SK-N-SH treated with all-trans-retinoic acid at 6 μM for 48 hours (cell line): Measurements from ENCODE around the gene TCERG1.

ENCODE experiments used
- ATAC-seq: fragments of 200-7000 bp; cut with Tn5 transposase; 3 replicates; pipeline ENCODE4 v1.9.1; 2020; ENCODE audit warnings: mild to moderate bottlenecking, moderate library complexity
- ARNTL ChIP-seq: fragments of 450-650 bp; formaldehyde crosslinking; IDR thresholded peaks from 2 replicates; pipeline ENCODE4 v1.5.0; 2020; ENCODE audit warnings: low read depth, mild to moderate bottlenecking, moderate library complexity, borderline replicate concordance
- BACH2 ChIP-seq: fragments of 250-450 bp; sonication (Bioruptor Pico); IDR thresholded peaks from 2 replicates; pipeline ENCODE4 v1.9.0; 2021; ENCODE audit warnings: mild to moderate bottlenecking, borderline replicate concordance
- CSDC2 ChIP-seq: fragments of 250-450 bp; sonication (Bioruptor Pico); IDR thresholded peaks from 2 replicates; pipeline ENCODE4 v1.5.0; 2020; ENCODE audit warnings: mild to moderate bottlenecking, moderate library complexity
- ESRRG ChIP-seq: fragments of 250-450 bp; sonication (Bioruptor Pico); IDR thresholded peaks from 2 replicates; pipeline ENCODE4 v1.6.1; 2021; ENCODE audit warnings: mild to moderate bottlenecking
- GLIS3 ChIP-seq: fragments of 250-450 bp; sonication (Bioruptor Pico); IDR thresholded peaks from 2 replicates; pipeline ENCODE4 v1.5.0; 2020; ENCODE audit warnings: mild to moderate bottlenecking, moderate library complexity
- ISL1 ChIP-seq: fragments of 250-450 bp; sonication (Bioruptor Pico); IDR thresholded peaks from 2 replicates; pipeline ENCODE4 v2.1.2; 2022; ENCODE audit warnings: mild to moderate bottlenecking, moderate library complexity
- RARB ChIP-seq: fragments of 250-450 bp; sonication (Bioruptor Pico); IDR thresholded peaks from 2 replicates; pipeline ENCODE4 v1.8.0; 2021; ENCODE audit warnings: mild to moderate bottlenecking, moderate library complexity
- SNAI2 ChIP-seq: fragments of 250-450 bp; sonication (Bioruptor Pico); IDR thresholded peaks from 2 replicates; pipeline ENCODE4 v1.5.0; 2020; ENCODE audit warnings: mild to moderate bottlenecking, moderate library complexity
- TCF4 ChIP-seq: fragments of 250-450 bp; sonication (Bioruptor Pico); IDR thresholded peaks from 2 replicates; pipeline ENCODE4 v1.8.0; 2021; ENCODE audit warnings: mild to moderate bottlenecking, moderate library complexity, borderline replicate concordance
- ZC3H10 ChIP-seq: fragments of 250-450 bp; sonication (Bioruptor Pico); IDR thresholded peaks from 2 replicates; pipeline ENCODE4 v1.5.1; 2021; ENCODE audit warnings: mild to moderate bottlenecking, moderate library complexity
- ZFP3 ChIP-seq: fragments of 250-450 bp; sonication (Bioruptor Pico); IDR thresholded peaks from 2 replicates; pipeline ENCODE4 v1.5.0; 2020; ENCODE audit warnings: mild to moderate bottlenecking, moderate library complexity
- ZFP30 ChIP-seq: fragments of 450-650 bp; formaldehyde crosslinking; IDR thresholded peaks from 2 replicates; pipeline ENCODE4 v1.5.0; 2022; ENCODE audit warnings: mild to moderate bottlenecking, moderate library complexity
- ZNF565 ChIP-seq: fragments of 450-650 bp; formaldehyde crosslinking; conservative IDR thresholded peaks from 2 replicates; pipeline ENCODE4 v1.5.0; 2020; ENCODE audit warnings: low read depth, mild to moderate bottlenecking, moderate library complexity
- ZNF70 ChIP-seq: fragments of 450-650 bp; formaldehyde crosslinking; IDR thresholded peaks from 2 replicates; pipeline ENCODE4 v1.5.0; 2020; ENCODE audit warnings: mild to moderate bottlenecking, moderate library complexity
- ZNF8 ChIP-seq: fragments of 450-650 bp; formaldehyde crosslinking; IDR thresholded peaks from 2 replicates; pipeline ENCODE4 v1.5.0; 2020; ENCODE audit warnings: mild to moderate bottlenecking, moderate library complexity
- TF ChIP-seq, protein P1 (sequence below): fragments of 250-450 bp; sonication (Bioruptor Pico); IDR thresholded peaks from 2 replicates; pipeline ENCODE4 v1.5.1; 2021; ENCODE audit warnings: mild to moderate bottlenecking, moderate library complexity
- TF ChIP-seq, protein P2 (sequence below): fragments of 250-450 bp; sonication (Bioruptor Pico); IDR thresholded peaks from 2 replicates; pipeline ENCODE4 v1.8.0; 2020; ENCODE audit warnings: mild to moderate bottlenecking, moderate library complexity, borderline replicate concordance
- TF ChIP-seq, protein P3 (sequence below): fragments of 250-450 bp; sonication (Bioruptor Pico); IDR thresholded peaks from 2 replicates; pipeline ENCODE4 v1.5.0; 2020; ENCODE audit warnings: mild to moderate bottlenecking, moderate library complexity
- TF ChIP-seq, protein P4 (sequence below): fragments of 250-450 bp; sonication (Bioruptor Pico); IDR thresholded peaks from 2 replicates; pipeline ENCODE4 v1.5.1; 2020; ENCODE audit warnings: low read depth, mild to moderate bottlenecking, moderate library complexity

The TCERG1 gene

DNA sequence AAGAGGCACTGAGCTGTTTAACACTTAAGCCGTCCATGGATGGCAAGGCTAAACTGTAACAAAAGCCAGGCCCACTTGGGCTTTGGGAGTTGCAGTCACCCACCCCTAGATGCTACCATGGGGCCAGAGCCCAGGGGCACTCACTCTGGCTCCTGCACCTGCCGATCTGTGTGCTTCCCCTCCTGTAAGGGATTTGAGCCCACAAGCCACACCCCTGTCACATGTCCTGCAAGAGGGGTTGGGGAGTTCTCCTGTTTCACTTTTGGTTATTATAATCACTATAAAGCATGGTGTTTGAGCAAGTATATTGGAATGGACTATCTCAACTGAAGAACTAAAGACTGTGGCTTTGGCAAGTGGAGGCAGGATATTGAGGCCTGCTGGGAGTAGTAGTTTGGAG lies 82.9 kb downstream of the TCERG1 start:
- TF ChIP-seq TCF4 (no peak), CSDC2 (CRISPR knock-in tag) (no peak), BACH2 (CRISPR knock-in tag) (no peak), ZNF565 (CRISPR knock-in tag) (no peak), ZFP30 (CRISPR knock-in tag) (no peak), ZNF8 (CRISPR knock-in tag) (no peak), ISL1 (no peak), RARB (no peak), ARNTL (no peak), ZNF70 (CRISPR knock-in tag) (no peak), GLIS3 (CRISPR knock-in tag) (no peak)
- TF ChIP-seq, protein P1, sequence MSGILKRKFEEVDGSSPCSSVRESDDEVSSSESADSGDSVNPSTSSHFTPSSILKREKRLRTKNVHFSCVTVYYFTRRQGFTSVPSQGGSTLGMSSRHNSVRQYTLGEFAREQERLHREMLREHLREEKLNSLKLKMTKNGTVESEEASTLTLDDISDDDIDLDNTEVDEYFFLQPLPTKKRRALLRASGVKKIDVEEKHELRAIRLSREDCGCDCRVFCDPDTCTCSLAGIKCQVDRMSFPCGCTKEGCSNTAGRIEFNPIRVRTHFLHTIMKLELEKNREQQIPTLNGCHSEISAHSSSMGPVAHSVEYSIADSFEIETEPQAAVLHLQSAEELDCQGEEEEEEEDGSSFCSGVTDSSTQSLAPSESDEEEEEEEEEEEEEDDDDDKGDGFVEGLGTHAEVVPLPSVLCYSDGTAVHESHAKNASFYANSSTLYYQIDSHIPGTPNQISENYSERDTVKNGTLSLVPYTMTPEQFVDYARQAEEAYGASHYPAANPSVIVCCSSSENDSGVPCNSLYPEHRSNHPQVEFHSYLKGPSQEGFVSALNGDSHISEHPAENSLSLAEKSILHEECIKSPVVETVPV (CRISPR knock-in tag) = no peak
- TF ChIP-seq, protein P2, sequence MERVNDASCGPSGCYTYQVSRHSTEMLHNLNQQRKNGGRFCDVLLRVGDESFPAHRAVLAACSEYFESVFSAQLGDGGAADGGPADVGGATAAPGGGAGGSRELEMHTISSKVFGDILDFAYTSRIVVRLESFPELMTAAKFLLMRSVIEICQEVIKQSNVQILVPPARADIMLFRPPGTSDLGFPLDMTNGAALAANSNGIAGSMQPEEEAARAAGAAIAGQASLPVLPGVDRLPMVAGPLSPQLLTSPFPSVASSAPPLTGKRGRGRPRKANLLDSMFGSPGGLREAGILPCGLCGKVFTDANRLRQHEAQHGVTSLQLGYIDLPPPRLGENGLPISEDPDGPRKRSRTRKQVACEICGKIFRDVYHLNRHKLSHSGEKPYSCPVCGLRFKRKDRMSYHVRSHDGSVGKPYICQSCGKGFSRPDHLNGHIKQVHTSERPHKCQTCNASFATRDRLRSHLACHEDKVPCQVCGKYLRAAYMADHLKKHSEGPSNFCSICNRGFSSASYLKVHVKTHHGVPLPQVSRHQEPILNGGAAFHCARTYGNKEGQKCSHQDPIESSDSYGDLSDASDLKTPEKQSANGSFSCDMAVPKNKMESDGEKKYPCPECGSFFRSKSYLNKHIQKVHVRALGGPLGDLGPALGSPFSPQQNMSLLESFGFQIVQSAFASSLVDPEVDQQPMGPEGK (CRISPR knock-in tag) = no peak
- TF ChIP-seq, protein P3, sequence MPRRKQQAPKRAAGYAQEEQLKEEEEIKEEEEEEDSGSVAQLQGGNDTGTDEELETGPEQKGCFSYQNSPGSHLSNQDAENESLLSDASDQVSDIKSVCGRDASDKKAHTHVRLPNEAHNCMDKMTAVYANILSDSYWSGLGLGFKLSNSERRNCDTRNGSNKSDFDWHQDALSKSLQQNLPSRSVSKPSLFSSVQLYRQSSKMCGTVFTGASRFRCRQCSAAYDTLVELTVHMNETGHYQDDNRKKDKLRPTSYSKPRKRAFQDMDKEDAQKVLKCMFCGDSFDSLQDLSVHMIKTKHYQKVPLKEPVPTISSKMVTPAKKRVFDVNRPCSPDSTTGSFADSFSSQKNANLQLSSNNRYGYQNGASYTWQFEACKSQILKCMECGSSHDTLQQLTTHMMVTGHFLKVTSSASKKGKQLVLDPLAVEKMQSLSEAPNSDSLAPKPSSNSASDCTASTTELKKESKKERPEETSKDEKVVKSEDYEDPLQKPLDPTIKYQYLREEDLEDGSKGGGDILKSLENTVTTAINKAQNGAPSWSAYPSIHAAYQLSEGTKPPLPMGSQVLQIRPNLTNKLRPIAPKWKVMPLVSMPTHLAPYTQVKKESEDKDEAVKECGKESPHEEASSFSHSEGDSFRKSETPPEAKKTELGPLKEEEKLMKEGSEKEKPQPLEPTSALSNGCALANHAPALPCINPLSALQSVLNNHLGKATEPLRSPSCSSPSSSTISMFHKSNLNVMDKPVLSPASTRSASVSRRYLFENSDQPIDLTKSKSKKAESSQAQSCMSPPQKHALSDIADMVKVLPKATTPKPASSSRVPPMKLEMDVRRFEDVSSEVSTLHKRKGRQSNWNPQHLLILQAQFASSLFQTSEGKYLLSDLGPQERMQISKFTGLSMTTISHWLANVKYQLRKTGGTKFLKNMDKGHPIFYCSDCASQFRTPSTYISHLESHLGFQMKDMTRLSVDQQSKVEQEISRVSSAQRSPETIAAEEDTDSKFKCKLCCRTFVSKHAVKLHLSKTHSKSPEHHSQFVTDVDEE = no peak
- ATAC-seq = no peak

DNA sequence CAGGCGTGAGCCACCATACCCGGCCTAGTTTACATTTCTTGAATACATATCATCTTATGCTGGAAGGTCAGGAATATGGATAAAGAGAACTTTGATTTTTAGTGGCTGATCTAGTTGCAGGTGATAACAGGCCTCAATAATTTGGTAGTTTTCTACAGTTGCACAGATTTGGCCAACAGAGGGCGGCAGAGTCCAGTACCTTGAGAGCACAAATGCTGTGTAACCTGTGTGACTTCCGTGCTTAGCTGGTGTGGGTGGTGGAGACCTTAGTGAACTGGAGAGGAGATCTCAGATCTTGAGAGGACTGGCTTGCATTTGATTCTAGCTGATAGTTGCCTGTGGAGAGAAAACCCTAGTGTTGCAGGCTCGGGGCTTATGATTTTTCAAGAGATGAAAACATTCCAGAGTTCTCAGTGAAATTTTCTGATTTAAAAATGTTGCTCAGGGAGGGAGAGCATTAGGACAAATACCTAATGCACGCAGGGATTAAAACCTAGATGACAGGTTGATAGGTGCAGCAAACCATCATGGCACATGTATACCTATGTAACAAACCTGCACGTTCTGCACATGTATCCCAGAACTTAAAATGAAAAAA lies 86.2 kb downstream of the TCERG1 start:
- peak; percentile 98 for ATAC-seq
- TF ChIP-seq ZFP30 (CRISPR knock-in tag) = no peak
- TF ChIP-seq, protein P2 (CRISPR knock-in tag) = no peak
- TF ChIP-seq RARB = no peak
- no peak for TF ChIP-seq ESRRG (CRISPR knock-in tag)
- no peak for TF ChIP-seq SNAI2 (CRISPR knock-in tag)
- TF ChIP-seq GLIS3 (CRISPR knock-in tag) = no peak
- TF ChIP-seq TCF4 = no peak
- TF ChIP-seq ZNF8 (CRISPR knock-in tag) = no peak
- no peak for TF ChIP-seq ZNF565 (CRISPR knock-in tag)
- TF ChIP-seq ZC3H10 (CRISPR knock-in tag) = no peak
- TF ChIP-seq ZFP3 (CRISPR knock-in tag) = no peak
- TF ChIP-seq, protein P3 = no peak
- no peak for TF ChIP-seq BACH2 (CRISPR knock-in tag)
- no peak for TF ChIP-seq ZNF70 (CRISPR knock-in tag)
- TF ChIP-seq, protein P4, sequence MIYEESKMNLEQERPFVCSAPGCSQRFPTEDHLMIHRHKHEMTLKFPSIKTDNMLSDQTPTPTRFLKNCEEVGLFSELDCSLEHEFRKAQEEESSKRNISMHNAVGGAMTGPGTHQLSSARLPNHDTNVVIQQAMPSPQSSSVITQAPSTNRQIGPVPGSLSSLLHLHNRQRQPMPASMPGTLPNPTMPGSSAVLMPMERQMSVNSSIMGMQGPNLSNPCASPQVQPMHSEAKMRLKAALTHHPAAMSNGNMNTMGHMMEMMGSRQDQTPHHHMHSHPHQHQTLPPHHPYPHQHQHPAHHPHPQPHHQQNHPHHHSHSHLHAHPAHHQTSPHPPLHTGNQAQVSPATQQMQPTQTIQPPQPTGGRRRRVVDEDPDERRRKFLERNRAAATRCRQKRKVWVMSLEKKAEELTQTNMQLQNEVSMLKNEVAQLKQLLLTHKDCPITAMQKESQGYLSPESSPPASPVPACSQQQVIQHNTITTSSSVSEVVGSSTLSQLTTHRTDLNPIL (CRISPR knock-in tag) = no peak
- TF ChIP-seq, all 23 proteins: peak for 0
